CD4-positive, alpha-beta T cell (primary cell): ENCODE measurements around the gene ANGEL1. TPM values are rescaled to one million over a fixed set of nuclear protein-coding genes. Genes with fewer than 3 reads are reported as not detected.

Experiments used
- ATAC-seq: fragments of 200-7000 bp; cut with Tn5 transposase; one replicate; pipeline ENCODE4 v1.10.0; 2022; ENCODE audit warnings: mild to moderate bottlenecking; ENCODE audit not compliant: poor library complexity
- CTCF ChIA-PET: fragments of 350-600 bp; sonication (Branson Sonifier 250); formaldehyde crosslinking; loops from one replicate; lab custom pipeline; 2021; ENCODE audit warnings: antibody characterized with exemption, inconsistent platforms; lab: Charles Lee
- POLR2A ChIA-PET: fragments of 350-600 bp; sonication (Branson Sonifier 250); formaldehyde crosslinking; loops from one replicate; lab custom pipeline; 2021; ENCODE audit warnings: antibody characterized with exemption, inconsistent platforms; lab: Charles Lee
- DNase-seq, 14 experiments: peaks; one replicate each; pipeline ENCODE4 v3.0.0-alpha.2; 2013 to 2020; ENCODE audit warnings: mixed read lengths in 2 of 14
- H3K27ac ChIP-seq, 2 donors: one replicate each; pipeline versions ENCODE4 v1.5.1 to v1.7.0; 2013; ENCODE audit warnings: low read length in 2 of 2, low read depth in 1 of 2, mild to moderate bottlenecking in 1 of 2
- H3K27me3 ChIP-seq, 2 experiments: 1 replicate in 1 of 2; 2 replicates in 1 of 2; pipeline versions ENCODE4 v1.6.1 to v1.7.0; 2013; ENCODE audit warnings: low read length in 2 of 2, control low read depth in 1 of 2, mild to moderate bottlenecking in 1 of 2, moderate library complexity in 1 of 2; ENCODE audit not compliant: insufficient read depth in 2 of 2, control insufficient read depth in 1 of 2
- H3K36me3 ChIP-seq: one replicate; pipeline ENCODE4 v1.6.1; 2013; ENCODE audit warnings: low read length, control low read depth; ENCODE audit not compliant: insufficient read depth
- H3K4me1 ChIP-seq: one replicate; pipeline ENCODE4 v1.6.1; 2013; ENCODE audit warnings: low read length, control low read depth; ENCODE audit not compliant: insufficient read depth
- H3K4me3 ChIP-seq: one replicate; pipeline ENCODE4 v1.5.1; 2013; ENCODE audit warnings: mild to moderate bottlenecking, low read length, moderate library complexity
- H3K9me3 ChIP-seq, 2 experiments: 1 replicate in 1 of 2; 2 replicates in 1 of 2; pipeline versions ENCODE4 v1.6.1 to v1.7.0; 2013; ENCODE audit warnings: low read length in 2 of 2, mild to moderate bottlenecking in 2 of 2, control low read depth in 1 of 2, moderate library complexity in 1 of 2; ENCODE audit not compliant: control insufficient read depth in 1 of 2, insufficient read depth in 1 of 2
- H3K27ac Mint-ChIP-seq: one replicate; pipeline ENCODE4 v1.8.0; 2020; ENCODE audit warnings: mixed read lengths
- H3K27me3 Mint-ChIP-seq: one replicate; pipeline ENCODE4 v1.8.0; 2021; ENCODE audit warnings: mixed read lengths
- H3K36me3 Mint-ChIP-seq: one replicate; pipeline ENCODE4 v1.8.0; 2021; ENCODE audit warnings: low read depth, mixed read lengths
- H3K4me1 Mint-ChIP-seq: one replicate; pipeline ENCODE4 v1.8.0; 2021; ENCODE audit warnings: low read depth, mixed read lengths
- H3K4me3 Mint-ChIP-seq: one replicate; pipeline ENCODE4 v1.8.0; 2020; ENCODE audit warnings: mild to moderate bottlenecking, mixed read lengths
- H3K9me3 Mint-ChIP-seq: one replicate; pipeline ENCODE4 v1.8.0; 2020; ENCODE audit warnings: mixed read lengths
- intact Hi-C, 2 experiments: fragments of 100-400 bp; cut with DNase I in 1 of 2; cut with micrococcal nuclease in 1 of 2; formaldehyde crosslinking; loops; one replicate each; pipeline versions ENCODE4 v1.15.1 to v1.9.0; 2023 to 2025; cut with DNase I, micrococcal nuclease
- total RNA-seq, 174 experiments: library from RNA in 2 of 174; stranded (reverse) in 2 of 174; gene quantifications; one replicate each; pipeline ENCODE4 v1.2.3 and lab custom pipeline; 2021 to 2026
- TF ChIP-seq, protein P1 (sequence below): fragments of 200-600 bp; IDR thresholded peaks from one replicate; pipeline ENCODE4 v1.8.0; 2022; ENCODE audit warnings: antibody characterized with exemption, mild to moderate bottlenecking

ANGEL1 gene
- total RNA-seq, 2 experiments from 2014 or later, result 10.1 to 10.4 TPM

DNA sequence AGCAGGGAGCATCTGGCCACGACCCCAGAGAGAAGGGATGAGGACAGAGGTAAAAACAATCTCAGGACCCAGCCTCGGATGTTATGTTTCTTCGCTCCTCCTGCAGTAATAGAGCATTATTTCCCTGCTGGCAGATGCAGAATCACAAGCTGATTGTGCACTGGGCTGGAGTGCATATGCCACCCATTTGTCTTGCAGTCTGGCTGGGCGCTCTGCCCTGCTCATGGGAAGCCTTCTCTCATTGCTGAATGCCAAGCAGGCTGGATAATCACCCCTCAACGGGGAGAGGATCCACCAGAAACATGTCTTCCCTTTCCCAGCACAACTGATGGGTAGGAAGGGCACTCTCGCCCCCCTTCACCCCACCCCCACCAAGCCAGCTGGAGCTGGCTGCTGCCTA, 59.9 kb downstream of the ANGEL1 start:
- Mint-ChIP-seq H3K27ac (no peak overlapping the region), H3K4me1 (no peaks in the 10 kb centered on the region), H3K4me3 (no peak overlapping the region), H3K36me3 (no peaks in the 10 kb centered on the region), H3K9me3 (no peaks in the 10 kb centered on the region), H3K27me3 (no peaks in the 10 kb centered on the region)
- Histone ChIP-seq H3K9me3 (no peaks in the 10 kb centered on the region), H3K4me3 (no peak overlapping the region), H3K27ac (no peak overlapping the region), H3K36me3 (no peaks in the 10 kb centered on the region), H3K4me1 (no peaks in the 10 kb centered on the region), H3K27me3 (no peaks in the 10 kb centered on the region)
- CTCF ChIA-PET, result no interaction called here
- TF ChIP-seq, protein P1, sequence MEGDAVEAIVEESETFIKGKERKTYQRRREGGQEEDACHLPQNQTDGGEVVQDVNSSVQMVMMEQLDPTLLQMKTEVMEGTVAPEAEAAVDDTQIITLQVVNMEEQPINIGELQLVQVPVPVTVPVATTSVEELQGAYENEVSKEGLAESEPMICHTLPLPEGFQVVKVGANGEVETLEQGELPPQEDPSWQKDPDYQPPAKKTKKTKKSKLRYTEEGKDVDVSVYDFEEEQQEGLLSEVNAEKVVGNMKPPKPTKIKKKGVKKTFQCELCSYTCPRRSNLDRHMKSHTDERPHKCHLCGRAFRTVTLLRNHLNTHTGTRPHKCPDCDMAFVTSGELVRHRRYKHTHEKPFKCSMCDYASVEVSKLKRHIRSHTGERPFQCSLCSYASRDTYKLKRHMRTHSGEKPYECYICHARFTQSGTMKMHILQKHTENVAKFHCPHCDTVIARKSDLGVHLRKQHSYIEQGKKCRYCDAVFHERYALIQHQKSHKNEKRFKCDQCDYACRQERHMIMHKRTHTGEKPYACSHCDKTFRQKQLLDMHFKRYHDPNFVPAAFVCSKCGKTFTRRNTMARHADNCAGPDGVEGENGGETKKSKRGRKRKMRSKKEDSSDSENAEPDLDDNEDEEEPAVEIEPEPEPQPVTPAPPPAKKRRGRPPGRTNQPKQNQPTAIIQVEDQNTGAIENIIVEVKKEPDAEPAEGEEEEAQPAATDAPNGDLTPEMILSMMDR, result no peak
- intact Hi-C loops, result no loop called here
- ATAC-seq (no peak), DNase-seq (no peak)
- POLR2A ChIA-PET, result no interaction called here

DNA sequence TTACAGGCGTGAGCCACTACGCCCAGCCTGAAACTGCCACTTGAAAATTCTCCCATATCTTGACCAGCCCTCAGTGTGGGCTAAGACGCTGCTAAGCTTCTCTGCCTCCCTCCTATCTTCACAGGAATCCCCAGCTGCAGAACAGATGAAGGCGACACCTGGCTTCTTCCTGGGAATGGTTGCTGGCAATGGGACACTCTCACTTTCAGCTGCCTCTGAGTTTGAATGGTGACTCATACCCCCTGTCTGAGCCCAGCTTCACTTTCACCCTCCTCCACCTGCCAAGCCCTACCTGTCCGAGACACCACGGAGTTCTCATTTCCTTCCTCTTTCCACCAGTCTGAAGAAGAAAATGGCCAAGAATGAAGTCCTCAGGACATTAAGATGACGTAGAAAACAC, 69.7 kb downstream of the ANGEL1 start:
- H3K4me1 ChIP-seq, result no peaks in the 10 kb centered on the region
- peaks cover 19 to 22% of the 10 kb centered on the region in 2 experiments for H3K9me3 ChIP-seq
- H3K4me1 Mint-ChIP-seq, result no peaks in the 10 kb centered on the region
- ChIA-PET POLR2A (no interaction called here), CTCF (no interaction called here)
- peaks cover 27% of the 10 kb centered on the region for H3K27me3 Mint-ChIP-seq
- H3K9me3 Mint-ChIP-seq, result peaks cover 9% of the 10 kb centered on the region
- H3K4me3 ChIP-seq, result no peak overlapping the region
- peak in 1 of 14 experiments; percentile 25 for DNase-seq
- TF ChIP-seq, protein P1, result no peak
- intact Hi-C loops, result no loop called here
- no peaks in the 10 kb centered on the region for H3K36me3 Mint-ChIP-seq
- no peak overlapping the region for H3K27ac Mint-ChIP-seq
- H3K36me3 ChIP-seq, result no peaks in the 10 kb centered on the region
- ATAC-seq, result no peak
- H3K27ac ChIP-seq, result no peak overlapping the region
- H3K4me3 Mint-ChIP-seq, result no peak overlapping the region
- peaks cover 4 to 8% of the 10 kb centered on the region in 2 experiments for H3K27me3 ChIP-seq

DNA sequence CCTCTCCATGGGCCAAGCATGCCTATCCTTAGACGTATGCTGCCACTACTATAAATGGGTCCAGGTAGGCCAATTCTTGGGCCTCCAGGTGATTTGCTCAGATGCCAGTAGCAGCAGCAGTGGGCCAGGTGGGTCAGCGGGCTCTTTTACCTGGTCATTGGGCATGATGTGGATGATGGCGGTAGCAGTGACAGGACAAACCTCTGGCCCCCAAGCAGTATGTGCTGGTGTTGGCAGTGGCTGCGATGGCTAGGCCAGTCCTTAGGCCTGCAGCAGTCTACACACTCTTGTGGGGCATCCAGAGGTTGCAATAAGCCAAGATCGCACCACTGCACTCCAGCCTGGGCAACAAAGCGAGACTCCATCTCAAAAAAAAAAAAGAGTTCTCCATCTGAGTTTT, 70.5 kb downstream of the ANGEL1 start:
- peaks cover 9% of the 10 kb centered on the region for H3K9me3 Mint-ChIP-seq
- no peak overlapping the region for H3K27ac ChIP-seq
- no peak overlapping the region for H3K4me3 ChIP-seq
- H3K27me3 ChIP-seq, result peaks cover 4 to 8% of the 10 kb centered on the region in 2 experiments
- H3K36me3 Mint-ChIP-seq, result no peaks in the 10 kb centered on the region
- no peak overlapping the region for H3K27ac Mint-ChIP-seq
- TF ChIP-seq, protein P1, result no peak
- H3K36me3 ChIP-seq, result no peaks in the 10 kb centered on the region
- H3K27me3 Mint-ChIP-seq, result peaks cover 33% of the 10 kb centered on the region
- no peaks in the 10 kb centered on the region for H3K4me1 ChIP-seq
- intact Hi-C loops, result no loop called here
- no peaks in the 10 kb centered on the region for H3K4me1 Mint-ChIP-seq
- no peak overlapping the region for H3K4me3 Mint-ChIP-seq
- CTCF ChIA-PET, result no interaction called here
- DNase-seq (no peak), ATAC-seq (no peak)
- POLR2A ChIA-PET, result no interaction called here
- peaks cover 19 to 22% of the 10 kb centered on the region in 2 experiments for H3K9me3 ChIP-seq
